Subcutaneous adipose tissue (tissue), 4 donors: ENCODE results near the gene KIF26A. TPM values are rescaled to one million over a fixed set of nuclear protein-coding genes. Genes with fewer than 3 reads are reported as not detected.

Experiments used
- CTCF ChIP-seq: fragments of 450-650 bp; IDR thresholded peaks from one replicate; pipeline ENCODE4 v1.5.1; 2016; ENCODE audit warnings: low read depth, mild to moderate bottlenecking, control low read depth, antibody characterized with exemption, moderate library complexity
- total RNA-seq, 4 donors: library from RNA; depleted of rRNA; stranded (reverse); fragments of >200 nt; gene quantifications; one replicate each; pipeline ENCODE4 v1.1.0, GENCODE V29; 2016

KIF26A gene
- total RNA-seq, 4 donors from 2014 or later, result 0.51 to 9.8 (median 0.88) TPM

GRCh38 chr14:104204660-104205149, 66.3 kb downstream of the KIF26A start:
- TF ChIP-seq CTCF, result no peak

- TF ChIP-seq CTCF, result no peak
Measured at GRCh38 chr14:104205781-104206180, 67.4 kb downstream of the KIF26A start.

GRCh38 chr14:104206281-104206904, 68.0 kb downstream of the KIF26A start:
- TF ChIP-seq CTCF, result no peak

- no peak for TF ChIP-seq CTCF
Measured at GRCh38 chr14:104207142-104208014, 69.0 kb downstream of the KIF26A start.

- TF ChIP-seq CTCF, result no peak
Measured at GRCh38 chr14:104209985-104210816, 71.8 kb downstream of the KIF26A start.

- TF ChIP-seq CTCF, result no peak
Measured at GRCh38 chr14:104210817-104211195, 72.4 kb downstream of the KIF26A start.
